ENCODE measurements around the gene PARM1.

The PARM1 gene

DNA sequence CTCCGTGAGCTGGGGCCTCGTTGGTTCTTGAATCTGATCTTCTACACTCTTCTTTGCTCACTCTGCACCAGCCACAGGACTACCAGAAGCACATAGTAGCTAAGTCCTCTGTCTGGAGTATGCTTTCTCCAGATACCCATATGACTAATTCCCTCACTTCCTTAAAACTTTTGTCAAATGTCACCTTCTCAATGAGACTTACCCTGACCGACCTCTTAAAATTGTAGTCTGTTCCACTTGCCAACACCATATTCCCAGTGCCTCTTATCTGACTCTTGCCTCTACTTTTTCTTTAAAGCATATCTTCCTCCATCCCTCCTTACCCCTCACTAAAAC, 10.0 kb downstream of the PARM1 start:
- DNase-seq (ENCODE audit: low read depth) = no peak

DNA sequence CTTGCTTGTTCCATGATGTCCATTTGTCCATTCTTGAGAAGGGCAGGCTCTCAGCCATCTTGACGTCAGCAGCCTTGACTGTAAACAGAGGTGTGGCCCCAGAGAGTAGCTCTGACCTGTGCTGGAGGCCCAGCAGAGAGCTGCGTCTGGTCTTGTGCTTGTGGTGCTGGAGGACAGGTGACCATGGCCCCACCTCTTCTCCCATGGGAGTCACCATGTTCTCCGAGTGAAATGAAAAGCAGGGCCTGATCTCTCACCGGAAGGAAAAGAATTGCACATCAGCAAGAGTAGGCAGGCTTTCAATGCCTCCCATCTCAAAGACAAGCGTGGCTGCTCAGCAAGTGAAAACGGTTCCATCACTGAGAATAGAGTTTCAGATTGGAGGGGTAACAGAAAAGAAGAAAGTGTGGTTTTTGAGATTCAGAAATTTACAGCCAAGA, 11.5 kb downstream of the PARM1 start:
- DNase-seq (ENCODE audit: low read depth) = no peak

DNA sequence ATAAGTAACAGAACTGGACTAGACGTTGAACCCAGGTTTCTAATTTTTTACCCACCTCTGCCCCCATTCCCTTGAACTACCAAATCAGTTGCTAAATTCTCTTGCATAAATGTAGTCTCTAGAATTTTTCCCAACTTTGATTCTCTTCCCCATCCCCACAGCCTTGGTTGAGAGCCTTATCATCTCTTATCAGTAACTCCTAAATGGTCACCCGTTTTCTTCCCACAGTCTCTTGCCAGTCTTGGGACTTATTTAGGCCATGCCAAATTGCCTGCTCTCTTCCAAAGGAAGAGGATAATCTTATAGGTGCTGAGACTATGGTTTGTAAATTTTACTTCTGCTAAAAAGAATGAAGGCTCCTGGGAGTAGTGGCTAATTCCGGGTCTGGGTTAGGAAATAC, 13.3 kb downstream of the PARM1 start:
- DNase-seq (ENCODE audit: low read depth) = no peak

DNA sequence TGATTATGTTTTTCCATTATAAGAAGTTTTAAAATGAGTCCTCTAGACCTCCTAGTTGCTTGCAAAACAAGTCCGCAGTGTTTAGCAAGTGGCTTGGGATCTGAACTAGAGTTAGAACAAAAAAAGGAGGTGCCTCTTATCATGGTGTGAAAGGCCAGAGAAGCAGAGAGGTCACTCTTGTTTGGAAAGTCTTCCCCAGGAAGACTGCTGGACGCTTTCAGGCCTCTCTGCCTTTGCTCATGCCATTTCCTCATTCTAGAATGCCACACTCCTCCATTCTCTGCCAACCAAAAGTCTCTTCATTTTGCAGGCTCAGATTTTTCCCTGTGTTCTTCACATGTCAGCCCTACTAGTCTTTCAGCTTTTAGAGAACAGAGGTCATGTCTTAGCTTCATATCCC, 14.9 kb downstream of the PARM1 start:
- no peak for DNase-seq (ENCODE audit: low read depth)

DNA sequence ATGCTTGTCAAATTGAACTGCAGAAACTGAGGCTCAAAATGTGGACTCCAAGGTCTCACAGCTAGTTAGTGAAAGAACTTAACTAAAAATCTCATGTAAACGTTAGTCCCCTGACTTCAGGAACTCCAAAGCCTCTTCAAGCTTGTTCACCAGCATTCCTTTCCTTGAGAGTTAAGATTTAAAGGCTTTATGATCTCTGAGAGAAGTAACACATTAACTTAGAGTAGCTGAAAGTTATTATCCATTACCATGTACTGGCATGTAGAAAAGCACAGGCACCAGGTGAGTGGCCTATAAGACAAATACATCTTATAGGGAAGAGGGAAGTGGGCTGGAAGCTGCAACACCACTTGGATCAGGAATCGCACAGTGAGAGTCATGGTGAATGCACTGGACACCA, 15.3 kb downstream of the PARM1 start:
- DNase-seq (ENCODE audit: low read depth) = no peak

DNA sequence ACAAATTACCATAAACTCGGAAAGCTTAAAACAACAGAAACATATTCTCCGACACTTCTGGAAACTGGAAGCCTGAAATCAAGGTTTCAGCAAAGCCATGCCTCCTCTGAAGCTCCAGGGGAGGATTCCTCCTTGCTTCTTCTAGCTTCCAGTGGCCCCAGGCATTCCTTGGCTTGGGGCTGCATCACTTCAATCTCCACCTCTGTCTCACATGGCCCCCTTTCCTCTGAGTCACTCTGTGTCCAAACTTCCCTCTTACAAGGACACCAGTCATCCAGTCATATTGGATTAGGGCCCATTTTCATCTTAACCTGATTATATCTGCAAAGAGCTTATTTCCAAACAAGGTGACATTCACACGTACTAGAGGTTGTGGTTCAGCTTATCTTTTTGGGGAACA, 17.3 kb downstream of the PARM1 start:
- DNase-seq (ENCODE audit: low read depth) = no peak

DNA sequence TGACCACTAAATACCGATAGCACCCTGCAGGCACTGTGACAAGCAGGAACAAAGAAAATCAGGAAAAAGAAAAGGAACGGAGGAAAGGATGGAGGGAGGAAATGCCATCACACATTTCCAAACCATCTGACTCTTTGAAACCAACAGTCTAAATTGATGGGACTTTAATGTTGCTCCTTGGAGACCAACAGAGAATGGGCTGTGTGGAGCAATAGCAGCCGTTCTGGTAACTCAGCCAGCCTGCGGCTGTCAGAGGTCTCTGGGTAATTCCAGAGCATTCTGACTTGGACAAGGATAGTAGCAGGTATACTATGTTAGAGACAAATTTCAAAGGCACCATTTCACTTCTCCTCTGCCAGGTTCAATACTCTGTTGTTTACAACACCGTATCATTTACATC, 18.0 kb downstream of the PARM1 start:
- DNase-seq (ENCODE audit: low read depth) = no peak

DNA sequence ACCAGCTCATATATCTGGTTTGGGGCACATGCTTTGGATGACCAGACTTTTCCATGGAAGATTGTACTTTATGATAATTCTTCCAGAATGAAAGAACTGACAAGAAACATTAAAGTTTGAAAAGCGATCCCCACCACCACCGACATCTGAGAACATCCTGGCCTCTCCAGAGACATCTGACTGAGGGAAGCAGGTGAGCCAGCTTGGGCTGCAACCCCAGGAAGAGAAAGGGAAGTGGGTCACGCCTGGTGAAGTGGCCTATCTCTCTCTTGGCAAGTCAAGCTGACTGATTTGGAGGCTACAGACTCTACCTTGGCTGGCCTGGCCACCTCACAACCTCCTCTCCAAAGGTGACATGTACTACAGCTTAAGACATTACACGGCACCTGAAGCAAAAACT, 20.7 kb downstream of the PARM1 start:
- no peak for DNase-seq (ENCODE audit: low read depth)

DNA sequence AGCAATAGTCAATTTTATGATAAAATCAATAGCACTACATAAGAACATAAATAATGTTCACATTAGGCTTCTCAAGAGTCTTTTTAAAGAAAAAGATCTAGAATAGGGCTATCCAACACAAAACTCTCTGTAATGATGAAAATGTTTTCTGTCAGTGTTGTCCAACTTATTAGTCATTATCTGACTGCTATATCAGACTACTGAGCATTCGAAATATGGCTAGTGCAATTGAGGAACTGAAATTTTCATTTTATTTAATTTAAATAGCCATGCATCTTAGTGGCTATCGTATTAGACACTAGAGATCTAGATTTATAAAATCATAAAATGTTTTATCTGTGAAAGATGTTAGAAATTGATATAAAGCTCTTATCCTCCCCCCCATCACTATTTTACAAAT, 26.0 kb downstream of the PARM1 start:
- DNase-seq (ENCODE audit: low read depth) = no peak

DNA sequence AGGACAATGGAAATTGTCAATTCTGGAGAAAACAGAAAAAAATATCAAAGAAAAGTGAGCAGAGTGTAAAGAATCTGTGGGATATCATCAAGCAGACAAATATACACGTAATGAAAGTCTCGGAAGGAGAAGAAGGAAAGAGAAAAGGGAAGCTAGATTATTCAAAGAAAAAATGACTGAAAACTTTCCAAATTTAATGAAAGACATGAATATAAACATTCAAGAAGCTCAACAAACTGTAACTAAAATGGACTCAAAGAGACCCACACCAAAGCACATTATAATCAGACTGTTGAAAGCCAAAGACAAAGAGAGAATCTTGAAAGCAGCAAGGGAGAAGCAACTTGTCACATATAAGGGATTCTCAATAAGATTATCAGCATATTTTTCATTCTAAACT, 28.3 kb downstream of the PARM1 start:
- DNase-seq (ENCODE audit: low read depth) = no peak

DNA sequence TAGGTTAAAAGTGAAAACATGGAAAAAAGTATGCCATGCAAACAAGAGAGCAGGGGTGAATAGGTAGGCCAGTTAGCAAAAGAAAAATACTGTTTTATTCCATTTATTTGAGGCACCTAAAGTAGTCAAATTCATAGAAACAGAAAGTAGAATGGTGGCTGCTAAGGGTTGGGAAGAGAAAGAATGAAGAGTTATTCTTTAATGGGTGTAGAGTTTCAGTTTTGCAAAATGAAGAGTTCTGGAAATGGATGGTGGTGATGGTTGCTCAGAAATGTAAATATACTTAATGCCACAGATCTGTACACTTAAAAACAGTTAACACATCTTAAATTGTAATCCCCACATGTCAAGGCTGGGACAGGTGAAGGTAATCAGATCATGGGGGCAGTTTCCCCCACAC, 29.7 kb downstream of the PARM1 start:
- no peak for DNase-seq (ENCODE audit: low read depth)

DNA sequence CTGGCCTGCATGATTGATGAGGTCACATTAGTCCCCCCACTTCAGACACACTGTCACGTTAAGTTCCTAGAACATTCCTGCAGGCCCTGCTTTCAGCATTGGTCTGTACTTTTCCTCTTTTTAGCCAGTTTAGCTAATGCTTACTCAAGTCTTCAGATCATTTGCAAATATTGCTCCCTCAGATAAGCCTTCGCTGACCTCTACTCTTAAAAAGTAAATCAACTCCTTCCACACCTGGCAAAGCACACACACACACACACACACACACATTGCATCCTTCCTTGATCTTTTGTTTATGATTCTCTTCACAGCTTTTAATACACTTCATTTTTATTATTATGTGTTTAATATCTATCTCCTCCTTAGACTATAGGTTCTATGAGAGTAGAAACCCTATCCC, 31.4 kb downstream of the PARM1 start:
- DNase-seq (ENCODE audit: low read depth) = no peak

DNA sequence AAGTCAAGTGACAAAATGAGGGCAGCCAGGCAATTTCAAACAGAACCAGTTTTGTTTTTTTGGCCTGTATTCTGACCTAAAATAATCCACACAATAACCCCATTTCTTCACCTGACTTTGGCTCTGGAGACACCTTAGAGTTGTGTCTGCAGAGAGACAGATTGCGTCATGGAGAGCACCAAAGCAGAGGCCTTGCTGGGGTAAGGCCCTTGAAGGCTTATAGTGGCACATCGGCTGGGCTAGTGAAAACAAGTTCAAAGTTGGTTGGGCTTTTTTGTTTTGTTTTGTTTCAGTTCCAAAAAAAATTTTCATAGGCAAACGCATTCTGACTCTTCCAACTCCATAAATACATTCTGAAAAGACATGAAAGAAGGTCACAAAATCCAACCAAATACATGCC, 34.4 kb downstream of the PARM1 start:
- no peak for DNase-seq (ENCODE audit: low read depth)

DNA sequence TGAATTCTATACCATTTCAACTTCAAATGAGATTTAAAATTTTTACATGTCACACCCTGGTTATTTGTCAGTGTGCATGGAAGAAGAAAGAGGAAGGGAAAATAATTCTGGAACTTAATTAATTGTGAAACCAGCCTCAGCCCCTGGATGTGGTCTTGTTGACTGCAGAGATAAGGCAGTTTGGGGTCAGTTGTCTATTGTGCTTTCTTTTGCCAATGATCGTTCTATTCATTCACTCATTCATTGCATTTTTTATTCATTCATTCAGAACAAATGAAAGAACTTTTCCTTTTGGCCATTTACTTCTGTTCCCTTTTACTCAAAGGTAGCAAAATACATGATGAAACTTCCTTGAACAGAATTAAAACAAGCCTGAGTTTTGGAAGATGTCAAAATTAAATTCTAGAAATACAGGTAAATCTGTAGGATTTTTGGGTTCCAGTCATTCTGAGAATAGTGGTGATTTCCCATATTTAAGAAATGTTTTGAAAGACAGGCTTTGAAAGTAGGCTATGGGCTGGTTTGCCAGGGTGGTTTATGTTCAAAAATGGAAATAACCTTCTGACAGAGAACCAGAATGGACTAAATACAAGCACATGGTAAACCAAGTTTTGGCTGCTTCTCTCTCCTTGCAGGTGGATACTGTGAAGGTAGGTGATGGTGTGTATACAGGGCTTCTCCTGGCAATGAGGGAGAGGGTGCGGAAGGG, 35.7 kb downstream of the PARM1 start:
- DNase-seq (ENCODE audit: low read depth) = no peak

DNA sequence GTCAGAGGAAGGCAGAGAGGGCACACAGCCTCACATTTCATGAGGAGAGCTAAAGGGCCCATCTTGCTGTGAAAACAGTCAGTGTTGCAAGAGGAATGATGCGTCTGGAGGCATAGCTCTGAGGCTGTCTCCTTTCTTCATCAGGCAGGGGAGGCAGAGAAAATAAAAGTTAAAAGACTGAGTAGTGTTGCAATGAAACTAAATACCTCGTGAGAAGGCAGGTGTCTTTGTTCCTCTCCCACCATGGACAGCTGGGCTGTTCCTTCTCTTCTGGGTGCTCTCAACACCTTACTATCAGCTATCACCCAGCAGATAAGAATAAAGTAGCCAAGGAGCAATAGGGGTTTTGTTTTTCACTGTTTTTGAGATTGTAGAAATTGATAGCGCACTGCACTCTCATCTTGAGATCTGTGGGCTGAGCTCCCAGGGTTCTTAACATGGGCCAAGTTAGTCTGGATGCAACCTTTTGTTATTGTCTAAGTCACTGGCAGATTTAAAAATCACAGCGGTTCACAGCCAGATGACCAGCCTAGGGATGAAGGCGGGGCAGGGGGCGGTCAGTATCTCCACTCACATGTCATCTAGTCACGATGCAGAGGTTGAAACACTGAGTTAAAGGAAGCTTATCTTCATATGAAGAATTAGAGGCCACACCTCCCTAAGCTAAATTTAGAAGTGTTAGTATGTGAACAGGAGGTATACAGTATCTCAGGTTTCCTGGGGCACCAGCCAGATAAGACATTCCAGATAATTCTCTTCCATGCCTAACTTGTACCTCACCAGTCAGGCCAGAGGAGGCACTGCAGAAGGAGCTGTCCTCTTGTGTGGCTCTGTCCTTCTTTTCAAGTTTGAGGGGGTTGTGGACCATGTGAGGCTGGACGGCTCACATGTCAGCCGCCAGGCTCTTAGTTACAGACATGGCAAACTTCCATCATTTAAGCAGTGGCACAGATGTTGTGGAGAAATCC, 36.9 kb downstream of the PARM1 start:
- no peak for DNase-seq (ENCODE audit: low read depth)

DNA sequence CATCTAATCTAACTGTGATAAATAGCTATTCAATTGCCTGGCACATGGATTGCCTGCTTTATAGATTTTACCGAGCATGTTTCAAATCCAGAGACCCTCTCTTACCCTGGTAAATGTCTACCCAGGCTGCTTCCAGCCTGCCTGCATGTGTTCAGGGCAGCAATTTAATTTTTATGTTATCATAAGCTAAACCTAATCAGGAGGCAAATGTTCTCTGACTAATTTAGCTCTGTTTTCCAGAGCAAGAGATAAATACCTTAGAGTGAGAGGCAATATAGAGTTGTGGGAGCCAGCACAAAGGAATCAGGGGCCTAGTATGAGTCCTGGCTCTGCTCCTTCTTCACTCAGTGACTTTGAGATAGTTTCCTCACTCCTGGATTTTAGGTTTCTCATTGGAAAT, 37.7 kb downstream of the PARM1 start:
- DNase-seq (ENCODE audit: low read depth) = no peak

DNA sequence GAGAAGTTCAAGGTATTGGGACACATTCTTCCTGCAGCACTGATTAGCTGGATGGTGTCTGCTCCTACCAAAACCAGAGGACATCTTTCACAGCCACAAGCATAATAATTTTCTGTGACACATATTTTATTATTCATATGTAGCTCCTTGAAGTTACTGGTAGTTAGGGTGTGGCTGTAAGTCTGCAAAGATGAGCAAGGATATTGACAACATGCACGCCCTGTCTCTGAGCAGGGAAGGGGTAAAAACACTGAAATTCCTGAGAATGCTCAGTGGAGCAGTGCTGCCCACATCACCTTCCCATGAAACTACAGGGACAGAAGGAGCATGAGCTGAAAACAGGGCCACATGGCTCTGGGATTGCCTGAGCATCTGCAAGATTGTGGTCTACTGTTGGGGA, 38.9 kb downstream of the PARM1 start:
- no peak for DNase-seq (ENCODE audit: low read depth)

DNA sequence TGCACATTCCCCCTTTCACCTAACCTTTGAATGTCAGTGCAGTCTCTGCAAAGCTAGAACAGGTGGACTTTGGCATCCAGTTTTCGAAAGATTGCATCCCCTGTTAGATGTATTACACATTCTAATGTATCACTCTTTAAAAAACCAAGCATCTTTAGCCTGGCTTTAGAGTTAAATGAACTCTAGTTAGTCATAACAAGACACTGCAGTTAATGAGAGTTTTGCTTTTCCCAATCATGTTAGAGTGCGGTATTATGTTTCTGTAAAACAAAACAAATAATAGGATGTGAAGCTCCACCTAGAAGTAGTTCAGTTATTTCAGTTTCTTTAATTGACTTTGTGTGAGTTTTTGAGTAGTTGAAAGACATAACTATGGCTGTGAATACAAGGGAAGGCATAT, 42.2 kb downstream of the PARM1 start:
- no peak for DNase-seq (ENCODE audit: low read depth)

DNA sequence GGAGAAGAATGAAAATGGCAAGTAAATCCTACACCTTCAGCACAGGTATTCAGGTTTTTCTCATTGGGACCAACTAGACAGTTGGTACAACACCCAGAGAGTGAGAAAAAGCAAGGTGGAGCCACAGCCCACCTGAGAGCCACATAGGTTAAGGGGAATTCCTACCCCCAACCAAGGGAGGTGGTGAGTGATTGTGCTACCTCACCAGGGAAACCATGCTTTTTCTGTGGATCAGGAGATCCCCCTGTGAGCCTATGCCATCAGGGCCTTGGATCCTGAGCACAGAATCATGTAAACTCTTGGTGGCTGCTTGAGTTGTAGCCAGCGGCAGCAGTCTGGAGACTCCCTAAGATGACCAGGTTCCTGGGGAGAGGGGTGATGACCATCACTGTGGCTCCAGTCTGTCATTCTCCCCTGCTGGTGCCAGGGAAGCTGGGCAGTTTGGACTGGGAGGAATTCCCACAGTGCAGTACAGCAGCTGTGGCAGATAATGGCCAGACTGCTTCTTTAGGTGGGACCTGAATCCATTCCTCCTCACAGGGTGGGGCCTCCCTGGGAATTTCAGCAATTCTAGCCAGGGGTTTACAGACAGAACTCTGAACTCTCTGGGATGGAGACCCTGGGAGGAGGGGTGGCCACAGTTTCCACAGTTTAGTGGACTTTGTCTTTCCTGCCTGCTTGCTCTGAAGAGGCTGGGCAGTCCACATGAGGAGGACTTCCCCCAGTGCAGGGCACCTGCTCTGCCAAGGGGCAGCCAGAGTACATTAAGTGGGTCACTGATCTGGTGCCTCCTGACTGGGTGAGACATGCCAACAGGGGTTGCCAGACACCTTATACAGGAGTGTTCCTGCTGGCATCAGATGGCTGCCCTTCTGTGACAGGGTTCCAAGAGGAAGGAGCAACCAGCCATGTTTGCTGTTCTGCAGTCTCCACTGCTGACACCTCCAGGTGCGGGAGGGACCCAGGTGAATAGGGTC, 43.2 kb downstream of the PARM1 start:
- DNase-seq (ENCODE audit: low read depth) = no peak

DNA sequence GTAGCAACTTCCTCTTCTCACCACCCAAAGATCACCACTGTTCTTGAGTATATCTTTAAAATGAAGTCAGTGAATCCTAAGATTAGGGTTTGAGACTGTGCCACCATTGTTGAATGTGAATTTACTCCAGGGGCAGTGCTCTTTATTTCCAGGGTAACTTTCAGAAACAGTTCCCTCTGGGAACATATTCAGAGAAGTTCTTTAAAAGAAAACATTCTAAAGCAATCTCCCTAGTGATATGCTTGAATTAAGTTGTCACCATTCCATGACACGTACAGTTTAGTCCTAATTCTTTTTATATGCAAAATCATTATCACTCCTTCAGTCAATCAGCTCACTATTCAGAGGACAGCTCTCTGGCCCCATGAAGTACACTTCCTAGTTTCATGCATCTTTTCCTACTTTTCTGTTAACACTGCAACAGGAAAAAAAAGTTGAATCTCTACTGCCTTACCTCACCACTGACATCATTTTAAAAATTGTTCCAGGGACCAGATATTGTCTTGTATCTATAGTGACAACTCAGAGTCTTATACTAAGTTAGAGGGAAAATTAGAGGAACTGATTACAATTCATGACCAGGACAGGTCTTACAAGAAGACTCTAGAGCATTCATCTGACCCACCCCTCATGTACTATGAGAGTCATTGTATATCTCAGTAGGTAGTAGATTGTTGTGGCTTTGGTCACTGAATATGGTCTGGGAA, 49.8 kb downstream of the PARM1 start:
- no peak for DNase-seq (ENCODE audit: low read depth)

DNA sequence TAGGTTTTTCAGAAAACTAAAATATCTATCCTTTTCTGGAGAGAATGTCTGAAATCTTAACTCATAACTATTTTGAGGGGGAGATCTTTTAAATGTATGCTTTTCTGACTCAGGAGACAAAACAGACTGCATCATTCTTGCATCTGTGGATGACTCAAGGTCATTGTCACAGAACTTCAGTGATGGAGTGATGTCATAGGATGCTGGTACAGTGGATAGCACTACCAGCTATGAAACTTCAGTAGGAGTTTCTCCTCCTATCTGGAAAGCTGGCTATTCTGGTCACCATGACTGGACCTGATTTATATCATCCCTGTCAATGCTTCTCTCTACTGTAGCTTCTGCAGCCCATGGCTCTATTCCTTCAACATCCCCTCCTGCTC, 50.3 kb downstream of the PARM1 start:
- no peak for DNase-seq (ENCODE audit: low read depth)

Measured in CMK (cell line).